ENCODE measurements around the gene CELF4.

Gene CELF4

DNA sequence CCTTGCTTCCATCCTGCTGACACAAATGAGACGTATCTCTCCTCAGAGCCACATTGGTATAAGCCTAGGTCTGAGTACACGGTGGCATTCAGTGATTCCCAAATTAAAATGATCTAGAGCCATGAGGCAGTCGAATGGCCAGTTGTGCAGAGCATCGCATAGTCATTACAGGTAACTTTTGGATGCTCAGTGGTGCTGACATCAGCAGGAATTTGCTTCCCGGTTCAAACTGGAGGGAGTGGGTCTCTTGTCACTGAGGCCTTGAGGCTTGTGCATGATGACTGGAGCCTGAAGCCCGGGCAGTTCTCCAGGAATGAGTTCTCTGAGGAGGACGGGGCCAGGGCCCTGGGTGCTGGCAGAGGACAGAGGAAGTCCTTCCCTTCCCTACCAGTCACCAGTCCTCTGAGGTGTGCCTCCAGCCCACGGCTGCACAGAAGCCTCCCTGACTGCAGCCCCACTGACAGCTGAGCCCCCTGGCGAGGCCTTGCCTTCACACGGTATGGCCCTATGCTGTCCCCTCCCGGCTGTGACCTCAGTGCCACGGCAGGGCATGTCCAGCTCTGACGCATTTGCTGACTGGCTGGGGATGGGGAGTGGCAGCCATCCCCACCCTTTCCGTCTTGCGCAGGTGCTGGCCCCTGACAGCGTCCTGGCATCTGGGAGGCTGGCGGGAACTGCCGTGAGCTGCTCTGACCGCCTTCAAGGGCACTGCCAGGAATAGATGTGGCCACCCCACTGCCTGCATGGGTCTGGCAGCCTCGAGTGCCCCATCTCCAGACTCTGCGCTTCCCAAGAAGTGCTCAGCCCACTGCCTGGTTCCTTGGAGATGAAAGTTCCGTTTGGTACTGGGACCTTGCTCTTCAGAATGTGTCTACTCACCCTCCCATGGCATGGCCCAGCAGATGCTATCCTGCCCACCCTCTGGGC is 117.4 kb downstream of the CELF4 start:
- no peak overlapping the region for H3K4me3 ChIP-seq (ENCODE audit: low read depth, low read length)

DNA sequence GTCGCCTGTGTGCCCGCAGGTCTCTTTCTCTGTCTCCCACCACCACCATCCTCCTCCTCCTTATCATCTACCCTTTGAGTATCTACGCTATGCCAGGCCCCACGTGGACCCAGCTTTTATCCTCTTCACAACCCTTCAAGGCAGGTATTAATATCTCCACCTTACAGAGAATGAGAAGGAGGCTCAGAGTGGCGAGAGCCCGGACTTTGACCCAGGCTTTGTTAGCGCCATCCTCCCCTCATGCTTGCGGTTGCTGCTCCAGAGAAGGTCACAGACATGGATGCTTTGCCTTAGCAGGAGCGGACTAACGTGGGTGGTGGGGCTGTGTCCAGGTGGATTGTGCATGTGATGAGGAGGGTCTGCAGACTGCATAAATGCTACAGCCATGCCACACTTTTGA is 119.8 kb downstream of the CELF4 start:
- no peak overlapping the region for H3K4me3 ChIP-seq (ENCODE audit: low read depth, low read length)

DNA sequence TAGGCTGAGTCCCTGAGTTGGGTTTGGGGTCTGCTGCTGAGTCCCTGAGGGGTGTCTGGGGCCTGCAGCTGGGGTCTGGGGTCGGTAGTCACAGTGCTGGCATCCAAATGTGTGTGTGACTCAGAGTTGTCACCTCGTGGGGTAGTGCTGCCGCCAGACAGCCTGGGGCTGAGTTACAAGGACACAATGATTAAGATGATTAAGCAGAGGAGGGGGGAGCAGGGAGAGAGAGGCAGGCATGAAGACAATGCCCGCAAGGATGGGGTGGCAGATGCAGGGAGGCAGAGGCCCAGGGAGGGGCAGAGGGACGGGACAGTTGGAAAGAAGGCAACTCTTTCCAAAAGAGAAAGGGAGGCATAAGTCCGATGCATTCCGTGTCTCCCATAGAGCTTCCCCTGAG is 120.2 kb downstream of the CELF4 start:
- no peak overlapping the region for H3K4me3 ChIP-seq (ENCODE audit: low read depth, low read length)

DNA sequence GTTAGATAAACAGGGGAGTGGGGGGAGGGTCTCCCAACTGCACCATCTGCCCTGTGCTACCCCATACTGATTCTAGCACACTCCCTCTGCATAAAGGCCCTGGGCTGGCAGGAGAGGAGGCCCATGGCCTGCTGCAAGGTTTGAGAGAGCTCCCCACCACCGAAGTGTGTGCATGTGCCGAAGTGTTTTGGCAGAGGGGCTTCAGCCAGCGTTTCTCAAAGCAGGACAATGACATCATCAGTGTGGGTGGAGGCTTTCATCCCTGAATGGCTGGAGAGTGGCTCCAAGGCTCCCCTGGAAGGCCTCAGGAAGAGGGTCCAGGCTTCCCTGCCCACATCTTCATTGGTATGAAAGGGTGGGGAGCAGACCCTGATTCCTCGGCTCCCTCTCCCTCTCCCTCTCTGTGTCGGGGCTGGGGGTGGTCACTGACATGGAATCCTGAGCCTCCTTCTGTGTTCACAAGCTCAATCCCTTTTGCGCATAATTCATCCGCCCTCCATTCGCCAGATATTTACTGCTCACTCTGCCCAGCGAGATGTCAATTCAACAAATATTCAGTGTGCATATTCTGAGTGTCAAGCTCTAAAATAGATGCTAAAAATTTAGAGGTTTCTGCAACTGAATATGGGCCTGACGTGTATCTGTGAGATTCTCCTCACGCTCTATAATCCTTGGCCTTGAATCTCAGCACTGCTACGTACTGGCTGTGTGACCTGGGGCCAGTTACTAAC is 122.1 kb downstream of the CELF4 start:
- no peak overlapping the region for H3K4me3 ChIP-seq (ENCODE audit: low read depth, low read length)

DNA sequence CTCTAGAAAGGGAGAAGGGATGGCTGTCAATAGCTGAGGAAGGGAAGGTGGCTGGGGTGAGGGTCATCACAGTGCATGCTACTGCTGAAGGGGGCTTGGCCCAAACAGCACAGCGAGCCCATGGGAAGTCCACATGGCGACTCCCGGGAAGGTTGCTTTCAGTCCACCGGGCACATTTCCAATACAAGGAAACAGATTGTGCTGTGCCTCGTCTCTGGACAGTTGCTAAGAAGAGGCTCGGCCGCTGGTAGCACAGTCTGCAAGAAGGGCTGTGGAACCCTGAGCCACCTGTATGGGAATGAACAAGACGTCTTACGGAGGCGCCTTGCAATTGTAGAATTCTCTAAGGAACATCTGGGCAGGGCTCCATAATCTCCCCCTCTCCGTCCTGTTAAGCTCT is 123.1 kb downstream of the CELF4 start:
- no peak overlapping the region for H3K4me3 ChIP-seq (ENCODE audit: low read depth, low read length)

DNA sequence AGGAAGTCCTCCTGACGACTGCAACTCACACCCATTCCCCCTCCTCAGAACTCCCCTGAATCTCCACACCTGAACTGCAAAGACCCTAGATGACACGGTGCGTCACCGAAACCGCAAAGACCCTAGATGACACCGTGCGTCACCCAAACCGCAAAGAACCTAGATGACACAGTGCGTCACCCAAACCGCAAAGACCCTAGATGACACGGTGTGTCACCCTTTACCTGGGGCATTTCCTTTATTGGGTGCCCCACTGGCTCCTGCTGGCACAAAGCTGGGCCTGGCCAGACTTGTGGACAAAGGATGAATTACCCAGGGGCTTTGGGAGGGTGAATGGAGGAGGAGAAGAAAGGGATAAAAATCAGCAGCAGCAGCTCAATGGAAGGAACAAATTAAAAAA is 123.8 kb downstream of the CELF4 start:
- H3K4me3 ChIP-seq (ENCODE audit: low read depth, low read length), result no peak overlapping the region

DNA sequence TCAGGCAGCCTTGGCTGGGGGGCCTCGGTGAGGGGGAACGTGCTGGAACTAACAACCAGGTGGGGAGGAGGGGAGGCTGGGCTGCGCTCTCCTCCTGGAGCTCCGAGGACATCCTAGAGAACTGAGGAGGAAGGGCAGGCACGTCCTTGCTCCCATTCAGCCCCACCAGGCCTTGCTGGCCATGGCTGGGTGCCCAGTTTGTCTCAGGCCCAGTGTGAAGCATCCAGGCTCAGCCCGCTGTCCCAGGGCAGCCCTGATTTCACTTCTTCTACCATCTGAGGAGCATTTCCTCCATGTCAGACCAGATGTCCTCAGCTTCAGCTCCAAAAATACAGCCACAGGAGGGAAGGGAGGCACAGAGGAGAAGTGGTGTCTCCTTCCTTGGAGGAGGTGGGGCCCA is 125.4 kb downstream of the CELF4 start:
- H3K4me3 ChIP-seq (ENCODE audit: low read depth, low read length), result no peak overlapping the region

DNA sequence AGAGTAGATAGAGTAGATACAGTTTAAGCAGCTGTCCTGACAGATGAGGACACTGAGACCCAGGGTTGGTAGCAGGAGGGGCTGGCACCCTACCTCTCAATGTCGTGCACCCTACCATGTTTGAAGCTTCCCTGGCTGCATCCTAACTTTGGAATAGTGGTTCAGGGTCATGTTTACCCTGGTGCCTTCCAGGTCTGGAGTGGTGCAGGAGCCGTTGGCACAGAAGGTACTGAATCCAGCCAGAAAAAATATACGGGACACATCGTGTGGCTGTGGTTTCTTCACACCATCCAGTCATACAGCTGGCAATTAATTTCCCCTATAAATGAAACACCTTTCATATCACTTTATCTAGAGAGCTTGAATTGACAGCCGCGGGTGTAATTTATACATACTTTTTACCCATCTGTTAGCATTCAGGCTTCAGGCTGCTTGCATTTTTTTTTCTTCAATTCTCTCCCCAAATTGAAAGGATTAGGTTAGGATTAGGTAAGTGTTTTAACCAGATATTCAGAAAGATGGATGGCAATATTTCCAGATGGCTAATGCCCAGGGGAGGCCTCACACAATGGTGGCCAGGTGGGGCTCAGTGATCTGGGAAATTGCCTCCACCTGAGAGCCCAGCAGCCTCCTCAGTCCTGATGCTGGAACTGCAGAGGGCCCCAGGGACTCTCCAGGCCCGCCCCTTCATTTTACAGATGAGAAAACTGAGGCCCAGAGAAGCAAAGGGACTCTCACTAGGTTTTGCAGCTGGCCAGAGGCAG is 127.0 kb downstream of the CELF4 start:
- H3K4me3 ChIP-seq (ENCODE audit: low read depth, low read length), result no peak overlapping the region

DNA sequence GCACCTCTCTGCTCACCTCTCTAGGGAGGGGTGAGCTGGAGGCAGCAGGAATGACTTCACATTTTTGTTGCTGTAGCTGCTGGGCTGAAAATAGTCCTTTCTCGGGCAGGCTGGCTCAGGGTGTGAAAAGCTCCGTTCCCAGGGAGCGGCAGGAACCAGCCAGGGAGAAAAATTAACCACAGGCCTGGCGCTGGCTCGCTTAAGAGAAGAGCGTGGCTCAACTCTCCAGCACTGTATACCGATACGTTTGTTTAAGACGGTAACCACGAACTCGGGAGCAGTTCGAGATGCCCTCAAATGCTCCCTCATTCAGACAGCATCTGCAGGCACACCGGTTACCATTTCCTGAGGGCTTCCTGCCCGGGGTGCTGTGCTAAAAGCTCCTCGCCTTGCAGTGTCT is 129.6 kb downstream of the CELF4 start:
- H3K4me3 ChIP-seq (ENCODE audit: low read depth, low read length), result no peak overlapping the region

DNA sequence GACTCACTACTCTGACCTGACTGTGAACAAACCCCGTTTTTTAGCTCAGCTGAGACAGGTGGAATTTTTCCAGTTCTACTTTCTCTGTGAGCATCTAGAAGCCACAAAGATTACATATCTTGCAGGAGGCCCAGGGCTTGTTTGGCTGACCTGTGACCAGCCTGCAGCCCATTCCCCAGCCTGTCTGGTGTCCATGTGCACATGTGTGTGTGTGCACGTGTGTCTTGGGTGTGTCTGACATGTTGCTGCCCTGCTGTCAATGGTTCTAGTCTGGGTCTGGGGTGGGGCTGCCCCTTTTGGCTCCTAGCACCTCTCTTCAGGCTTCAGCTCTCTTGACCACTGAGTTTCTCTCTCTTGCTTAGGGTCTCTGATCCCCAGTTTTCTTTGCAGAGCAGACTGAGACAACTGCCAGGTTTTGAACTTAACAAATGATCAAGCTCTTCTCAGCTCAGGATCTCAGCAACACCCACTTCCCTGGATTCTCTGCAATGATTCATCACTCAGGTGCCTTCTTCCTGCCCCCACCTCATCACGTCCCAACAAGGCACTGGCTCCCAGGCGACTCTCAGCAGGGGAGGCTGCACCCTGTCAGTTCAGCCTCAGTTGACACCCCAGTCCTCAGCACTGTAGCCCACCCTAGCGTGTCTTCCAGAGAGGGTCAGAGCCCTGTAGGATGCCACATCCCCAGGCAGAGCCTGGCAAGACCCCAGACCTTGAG is 130.3 kb downstream of the CELF4 start:
- no peak overlapping the region for H3K4me3 ChIP-seq (ENCODE audit: low read depth, low read length)

DNA sequence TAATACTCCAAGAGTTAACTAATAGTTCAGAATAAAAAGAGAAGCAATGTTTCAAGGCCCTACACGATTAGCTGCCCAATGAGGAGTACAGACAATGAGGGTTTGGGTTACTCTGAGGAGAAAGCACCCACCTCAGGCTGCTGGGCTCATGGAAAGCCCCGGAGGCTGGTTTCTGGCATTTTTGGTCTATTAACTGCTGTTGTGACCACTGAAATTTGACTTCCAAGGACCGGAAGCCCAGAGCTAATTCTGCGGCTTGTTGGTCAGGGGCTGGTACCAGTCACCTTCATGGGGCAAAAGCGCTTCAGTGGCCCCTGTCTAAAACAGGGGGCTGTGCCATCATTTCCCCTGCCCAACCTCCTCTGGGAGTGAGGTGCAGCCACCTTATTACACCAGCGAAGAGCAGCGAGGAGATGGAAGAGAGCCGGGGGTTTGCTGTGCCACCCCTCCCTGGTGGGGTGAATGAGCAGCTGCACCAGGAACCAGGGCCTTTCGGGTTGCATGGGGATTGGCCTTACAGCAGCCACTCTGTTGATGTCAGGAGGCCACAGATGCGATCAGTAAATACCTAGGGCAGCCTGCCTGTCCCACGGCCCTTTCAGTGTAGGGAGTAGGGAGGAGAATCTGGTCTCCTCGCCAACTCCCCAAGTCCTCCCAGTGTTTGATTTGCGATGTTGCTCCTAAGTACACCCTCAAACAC is 131.3 kb downstream of the CELF4 start:
- no peak overlapping the region for H3K4me3 ChIP-seq (ENCODE audit: low read depth, low read length)

DNA sequence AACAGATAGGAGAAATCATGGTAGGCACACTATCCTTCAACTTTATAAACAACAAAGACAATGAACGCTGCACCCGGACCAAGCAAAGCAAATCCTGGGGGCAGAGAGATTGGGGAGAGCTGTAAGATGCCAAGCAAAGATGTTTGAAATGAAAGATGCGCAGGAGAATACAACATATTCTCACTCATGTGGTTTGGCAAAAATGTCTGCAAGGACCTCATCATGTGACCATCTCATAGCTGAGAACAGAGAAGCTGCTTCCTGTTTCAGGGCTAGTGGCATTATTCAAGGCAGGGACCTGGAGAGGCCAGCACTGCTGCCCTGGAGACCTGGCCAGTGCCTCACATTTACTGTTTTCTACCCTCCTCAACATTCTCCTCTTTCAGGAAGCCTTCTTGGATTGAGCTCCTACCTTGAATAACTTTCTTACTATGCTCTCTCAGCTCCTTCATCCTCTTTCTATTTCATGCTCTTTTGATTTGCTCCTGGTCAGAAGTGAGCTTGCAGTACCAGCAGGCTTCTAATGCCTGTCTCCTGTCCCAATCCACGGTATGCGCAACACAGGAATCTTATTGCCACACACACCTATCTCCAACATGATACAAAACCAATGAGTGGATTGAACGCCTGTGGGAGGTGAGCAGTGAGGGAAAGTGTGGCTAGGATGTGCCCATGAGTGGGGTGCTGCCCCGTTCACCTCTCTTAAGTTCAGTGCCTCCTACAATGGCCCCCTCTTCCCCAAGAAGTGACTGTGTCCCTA is 133.0 kb downstream of the CELF4 start:
- no peak overlapping the region for H3K4me3 ChIP-seq (ENCODE audit: low read depth, low read length)

DNA sequence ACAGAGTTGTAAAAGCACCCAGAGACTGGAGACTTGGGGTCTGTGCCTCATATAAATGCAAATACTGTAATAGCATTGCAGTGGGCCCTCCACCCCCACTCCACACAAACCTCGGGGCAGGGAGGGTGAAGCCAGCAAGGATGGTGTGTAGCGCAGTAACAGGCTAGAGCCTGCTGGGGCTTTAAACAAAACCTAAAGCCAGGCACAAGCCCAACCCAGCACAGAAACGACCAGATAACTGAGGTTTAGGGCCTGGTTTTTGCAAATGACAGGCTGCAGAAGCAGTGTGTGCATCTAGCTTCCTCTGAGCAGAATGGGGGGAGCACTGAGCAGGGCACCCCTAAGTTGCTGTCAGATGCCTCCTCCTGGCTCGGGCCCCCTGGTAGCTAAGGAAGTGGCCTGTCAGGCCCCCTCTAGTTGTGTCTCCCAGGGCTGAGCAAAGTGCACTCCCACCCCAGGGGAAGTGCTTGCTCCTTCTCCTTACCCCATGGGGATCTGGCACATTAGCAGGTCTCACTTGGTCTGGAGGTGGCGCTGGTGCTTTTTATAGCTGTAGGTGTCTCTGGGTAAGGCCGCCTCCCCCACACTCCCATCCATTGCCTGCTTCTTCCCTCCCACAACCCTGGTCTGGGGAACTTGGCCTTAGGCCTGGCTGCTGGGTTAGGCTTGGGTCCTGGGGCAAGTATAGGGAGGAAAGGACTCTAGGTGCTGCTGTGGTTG is 135.1 kb downstream of the CELF4 start:
- no peak overlapping the region for H3K4me3 ChIP-seq (ENCODE audit: low read depth, low read length)

DNA sequence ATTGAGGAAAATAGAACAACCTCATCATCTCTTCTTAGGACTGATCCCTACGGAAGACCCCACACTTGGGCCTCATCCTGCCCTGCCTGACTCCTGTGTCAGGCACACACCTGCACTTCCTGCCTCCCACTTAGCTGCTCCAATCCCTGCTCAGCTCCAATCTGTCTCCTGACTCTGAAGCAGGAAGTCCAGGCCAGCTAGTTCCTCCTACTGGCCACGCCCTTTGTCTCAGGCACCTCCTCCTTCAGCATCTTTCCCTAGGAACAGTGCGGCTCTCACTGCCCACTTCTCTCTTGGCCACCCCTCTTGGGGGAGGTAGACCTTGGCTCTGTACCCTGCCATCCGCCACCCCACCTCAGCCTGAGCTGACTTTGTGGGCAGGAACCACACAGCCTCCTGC is 135.8 kb downstream of the CELF4 start:
- no peak overlapping the region for H3K4me3 ChIP-seq (ENCODE audit: low read depth, low read length)

DNA sequence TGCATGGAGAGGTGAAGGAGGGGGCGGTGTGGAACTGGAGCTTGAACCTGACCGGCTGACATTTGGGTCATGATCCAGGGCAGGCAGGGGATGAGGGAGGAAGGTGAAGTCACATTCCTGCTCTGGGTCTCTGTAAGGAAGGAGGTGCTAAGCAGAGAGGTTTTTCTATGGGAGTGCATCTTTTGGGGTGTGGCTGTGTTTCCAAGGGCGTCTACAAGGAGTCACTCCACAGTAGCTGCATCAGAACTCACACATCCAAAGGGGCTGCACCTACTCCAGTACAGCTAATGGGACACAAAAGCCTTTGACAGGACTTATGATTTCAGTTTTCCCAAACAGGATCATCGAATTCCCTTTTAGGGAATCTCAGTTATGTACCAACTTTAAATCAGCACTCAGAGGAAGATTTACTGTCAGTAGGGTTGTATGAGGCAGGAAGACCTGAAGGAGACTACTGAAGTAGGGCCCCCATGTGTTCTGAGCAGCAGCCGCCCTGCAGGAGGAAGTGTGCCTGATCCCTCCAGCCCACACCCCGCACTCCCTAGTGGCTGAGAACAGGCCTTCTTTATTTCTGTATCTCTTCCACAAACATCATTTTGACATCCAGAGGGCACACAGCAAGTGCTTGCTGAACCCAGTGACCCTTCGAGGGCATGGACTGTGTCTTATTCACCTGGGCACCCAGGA is 137.2 kb downstream of the CELF4 start:
- no peak overlapping the region for H3K4me3 ChIP-seq (ENCODE audit: low read depth, low read length)

DNA sequence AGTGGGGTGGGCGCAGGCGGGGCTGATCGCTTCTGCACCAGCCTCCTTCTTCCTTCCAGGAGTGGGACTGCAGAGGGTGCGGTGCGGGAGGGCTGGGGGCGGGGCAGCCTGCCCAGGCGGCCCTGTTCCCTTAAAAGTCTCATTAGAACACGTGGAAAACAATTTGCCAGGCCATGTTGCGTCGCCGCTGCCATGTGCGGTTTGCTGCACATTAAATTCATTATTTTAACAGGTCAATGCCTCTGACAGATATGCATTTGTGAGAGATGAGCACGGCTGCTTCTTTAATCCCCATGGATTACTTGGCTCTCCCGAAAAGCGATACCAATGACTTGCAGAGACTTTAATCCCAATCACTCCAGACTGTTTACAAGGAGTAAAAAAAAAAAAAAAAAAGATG is 139.0 kb downstream of the CELF4 start:
- H3K4me3 ChIP-seq (ENCODE audit: low read depth, low read length), result no peak overlapping the region

DNA sequence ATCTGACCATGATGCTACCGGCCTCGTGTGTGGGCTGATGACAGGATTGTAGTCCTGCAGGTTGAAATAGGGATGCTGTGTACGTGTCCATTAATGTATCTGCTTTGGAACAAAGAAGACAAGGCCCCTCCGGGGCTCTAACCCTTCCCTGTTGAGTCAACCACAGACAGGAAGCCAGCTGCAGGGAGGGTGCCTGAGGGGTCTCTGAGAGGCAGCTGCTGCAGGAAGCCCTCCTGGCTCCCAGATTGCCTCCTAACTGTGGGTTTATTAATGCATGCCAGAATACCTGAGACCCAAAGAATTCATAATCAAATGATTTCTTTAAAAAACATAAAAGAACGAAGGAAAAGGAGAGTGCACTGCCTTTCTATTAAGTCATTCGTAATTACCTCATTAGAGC is 140.4 kb downstream of the CELF4 start:
- H3K4me3 ChIP-seq (ENCODE audit: low read depth, low read length), result no peak overlapping the region

DNA sequence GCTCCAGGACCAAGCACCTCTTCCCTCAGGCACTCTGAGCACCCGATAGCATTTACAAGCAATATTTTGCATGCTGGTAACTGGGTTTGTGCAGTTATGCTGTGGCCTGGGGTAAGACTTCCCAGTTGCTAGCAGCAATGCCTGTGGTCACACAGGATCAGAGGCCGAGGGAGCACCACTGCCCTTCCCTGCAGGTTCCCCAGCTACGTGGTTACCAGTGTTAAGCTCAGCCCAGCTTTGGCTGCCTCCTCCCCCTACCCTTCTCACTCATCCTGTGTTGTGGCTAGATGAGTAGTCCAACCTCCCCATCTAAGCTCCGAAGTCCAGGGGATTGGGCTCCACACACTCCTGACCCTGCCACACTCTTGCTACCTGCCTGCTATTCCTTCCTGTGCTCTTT is 141.1 kb downstream of the CELF4 start:
- no peak overlapping the region for H3K4me3 ChIP-seq (ENCODE audit: low read depth, low read length)

All from iPS-11a (cell line).